HepG2 (cell line): ENCODE results near the gene PLA2G4A. TPM values are rescaled to one million over a fixed set of nuclear protein-coding genes. Genes with fewer than 3 reads are reported as not detected.

ENCODE experiments used
- ATAC-seq: fragments of 200-7000 bp; cut with Tn5 transposase; 3 replicates; pipeline ENCODE4 v1.9.1; 2020; ENCODE audit warnings: mild to moderate bottlenecking, moderate library complexity
- BruUV-seq: library from RNA; stranded (reverse); fragments of 400-500 nt; replicated peaks from 2 replicates; lab custom pipeline; 2021; lab: Mats Ljungman, UMichigan
- CTCF ChIA-PET: fragments of 300-600 bp; formaldehyde crosslinking; extraction: SDS; loops from one replicate; lab custom pipeline; 2021; ENCODE audit warnings: low total read pairs, inconsistent platforms, low intra/inter-chr PET ratio; lab: Yijun Ruan, JAX
- POLR2A ChIA-PET: fragments of 350-600 bp; sonication (Branson Sonifier 250); formaldehyde crosslinking; loops from one replicate; lab custom pipeline; 2020; ENCODE audit warnings: antibody characterized with exemption, inconsistent platforms; lab: Yijun Ruan, JAX
- DNase-seq: peaks from one replicate; pipeline ENCODE4 v3.0.0-alpha.2; 2015; ENCODE audit warnings: low spot score
- FAIRE-seq: peaks from 3 replicates; lab custom pipeline; 2011; peaks lifted over from hg19 to GRCh38; lab: Jason Lieb, UNC
- H2AFZ ChIP-seq: one replicate; pipeline ENCODE4 v1.6.1; 2011; ENCODE audit warnings: low read length, inconsistent platforms
- H3K27ac ChIP-seq: fragments of 300-600 bp; 3 replicates; pipeline ENCODE4 v1.8.0; 2011; ENCODE audit warnings: mixed run types, mild to moderate bottlenecking, mixed read lengths, low read length, inconsistent platforms; ENCODE audit not compliant: insufficient read depth; ENCODE audit errors: extremely low read length
- H3K27me3 ChIP-seq, 2 experiments: fragments of 200-600 bp in 1 of 2; 2 replicates in 1 of 2; 3 replicates in 1 of 2; pipeline versions ENCODE4 v1.6.0 to v1.8.0; 2011; ENCODE audit warnings: low read length in 2 of 2, mild to moderate bottlenecking in 2 of 2, moderate library complexity in 2 of 2, inconsistent platforms in 1 of 2; ENCODE audit not compliant: insufficient read depth in 2 of 2, control insufficient read depth in 1 of 2
- H3K36me3 ChIP-seq, 2 experiments: fragments of 200-600 bp in 1 of 2; replicated peaks in 1 of 2; 2 replicates in 1 of 2; 3 replicates in 1 of 2; pipeline versions ENCODE4 v1.5.1 to v1.8.0; 2011; ENCODE audit warnings: low read length in 2 of 2, inconsistent platforms in 1 of 2; ENCODE audit not compliant: insufficient read depth in 2 of 2, control insufficient read depth in 1 of 2
- H3K4me1 ChIP-seq: 2 replicates; pipeline ENCODE4 v1.5.1; 2012; ENCODE audit warnings: low read length, inconsistent platforms; ENCODE audit not compliant: insufficient read depth
- H3K4me2 ChIP-seq: 2 replicates; pipeline ENCODE4 v1.6.0; 2011; ENCODE audit warnings: low read depth, low read length, inconsistent platforms
- H3K4me3 ChIP-seq, 3 experiments: fragments of 200-600 bp in 1 of 3; sonication (generic), shearing (Covaris generic) in 1 of 3; replicated peaks in 1 of 3; 2 replicates each; pipeline ENCODE4 v1.5.1; 2011 to 2016; ENCODE audit warnings: low read length in 3 of 3, inconsistent platforms in 2 of 3, low read depth in 2 of 3, mild to moderate bottlenecking in 2 of 3, control low read depth in 1 of 3, mixed read lengths in 1 of 3; ENCODE audit not compliant: insufficient read depth in 1 of 3
- H3K79me2 ChIP-seq: one replicate; pipeline ENCODE4 v1.6.1; 2011; ENCODE audit warnings: low read length, inconsistent platforms; ENCODE audit not compliant: insufficient read depth
- H3K9ac ChIP-seq: 2 replicates; pipeline ENCODE4 v1.6.0; 2011; ENCODE audit warnings: mild to moderate bottlenecking, low read depth, low read length, inconsistent platforms; ENCODE audit not compliant: insufficient read depth
- H3K9me3 ChIP-seq: 2 replicates; pipeline ENCODE4 v1.5.1; 2012; ENCODE audit warnings: mild to moderate bottlenecking, low read length
- H4K20me1 ChIP-seq: 2 replicates; pipeline ENCODE4 v1.6.0; 2011; ENCODE audit warnings: inconsistent platforms, mild to moderate bottlenecking, low read length, moderate library complexity; ENCODE audit not compliant: insufficient read depth
- CHD4 ChIP-seq: fragments of 200-600 bp; sonication (generic); IDR thresholded peaks from 2 replicates; pipeline ENCODE4 v1.7.0; 2017; ENCODE audit warnings: mild to moderate bottlenecking, low read length, borderline replicate concordance
- FOXM1 ChIP-seq: sonication (generic); formaldehyde crosslinking; IDR thresholded peaks from 2 replicates; pipeline ENCODE4 v1.5.0; 2020; ENCODE audit warnings: missing genetic modification reagents
- NR1H2 ChIP-seq: sonication (generic); formaldehyde crosslinking; IDR thresholded peaks from 2 replicates; pipeline ENCODE4 v1.8.1; 2022; ENCODE audit warnings: low read depth, missing genetic modification reagents, borderline replicate concordance
- RXRA ChIP-seq: sonication (generic); formaldehyde crosslinking; IDR thresholded peaks from 2 replicates; pipeline ENCODE4 v1.5.1; 2020; ENCODE audit warnings: missing genetic modification reagents
- SRY ChIP-seq: sonication (generic); formaldehyde crosslinking; IDR thresholded peaks from 2 replicates; pipeline ENCODE4 v1.8.0; 2022; ENCODE audit warnings: mild to moderate bottlenecking, missing genetic modification reagents
- ZNF550 ChIP-seq: sonication (generic); formaldehyde crosslinking; IDR thresholded peaks from 2 replicates; pipeline ENCODE4 v1.4.0; 2020; ENCODE audit warnings: mild to moderate bottlenecking, missing genetic modification reagents, borderline replicate concordance
- ZNF572 ChIP-seq: sonication (generic); formaldehyde crosslinking; IDR thresholded peaks from 2 replicates; pipeline ENCODE4 v1.5.1; 2020; ENCODE audit warnings: mild to moderate bottlenecking, missing genetic modification reagents
- ZNF589 ChIP-seq: sonication (generic); formaldehyde crosslinking; conservative IDR thresholded peaks from 2 replicates; pipeline ENCODE4 v1.8.0; 2022; ENCODE audit warnings: mild to moderate bottlenecking, moderate library complexity, missing genetic modification reagents
- ZNF614 ChIP-seq: IDR thresholded peaks from 2 replicates; pipeline ENCODE4 v1.6.1; 2018; ENCODE audit warnings: missing biosample characterization, missing genetic modification reagents, inconsistent platforms, borderline replicate concordance
- ZNF747 ChIP-seq: sonication (generic); formaldehyde crosslinking; IDR thresholded peaks from 2 replicates; pipeline ENCODE4 v1.8.1; 2023; ENCODE audit warnings: missing genetic modification reagents, mild to moderate bottlenecking, borderline replicate concordance
- ZNF761 ChIP-seq: sonication (generic); formaldehyde crosslinking; conservative IDR thresholded peaks from 2 replicates; pipeline ENCODE4 v1.4.0; 2020; ENCODE audit warnings: mild to moderate bottlenecking, missing genetic modification reagents
- WGBS: methylation state at CpG from one replicate; pipeline ENCODE4 v1.1.6; 2017; ENCODE audit warnings: low lambda C conversion rate; 5-methylcytosine and 5-hydroxymethylcytosine counted together
- in situ Hi-C: cut with HindIII; loops from 2 replicates; pipeline ENCODE4 v1.10.0; 2017; ENCODE audit warnings: low pct_unique_long_range_greater_than_20kb; ENCODE audit not compliant: extremely low pct_ligation_motif_present
- intact Hi-C: fragments of 100-400 bp; cut with micrococcal nuclease; formaldehyde crosslinking; loops from one replicate; pipeline ENCODE4 v1.10.0; 2022; ENCODE audit not compliant: unreplicated experiment
- polyA plus RNA-seq, 8 experiments: library from polyadenylated mRNA; depleted of rRNA in 3 of 8; stranded (reverse) in 7 of 8; unstranded in 1 of 8; fragments of >200 nt; fragmentation: Illumina TruSeq in 4 of 8; extraction: Trizol in 4 of 8; gene quantifications; 2 replicates each; pipeline versions ENCODE4 v1.2.1 to v1.2.3, GENCODE V29; 2011 to 2016; ENCODE audit warnings: low read depth in 4 of 8, missing spikeins in 1 of 8, mixed read lengths in 1 of 8; ENCODE audit not compliant: insufficient read depth in 1 of 8
- total RNA-seq, 5 experiments: library from RNA; depleted of rRNA; stranded (reverse); fragments of >200 nt; fragmentation: Illumina TruSeq; extraction: Trizol; gene quantifications; 2 replicates each; pipeline ENCODE4 v1.2.3, GENCODE V29; 2016; ENCODE audit warnings: low read depth in 1 of 5
- TF ChIP-seq, protein P1 (sequence below), 2 experiments: IDR thresholded peaks; 2 replicates each; pipeline ENCODE4 v1.6.1; 2011 to 2012; ENCODE audit warnings: low read length in 2 of 2, borderline replicate concordance in 1 of 2, low read depth in 1 of 2, mild to moderate bottlenecking in 1 of 2, moderate library complexity in 1 of 2
- TF ChIP-seq, protein P2 (sequence below): sonication (generic); formaldehyde crosslinking; IDR thresholded peaks from 2 replicates; pipeline ENCODE4 v1.5.0; 2020; ENCODE audit warnings: mild to moderate bottlenecking, missing genetic modification reagents
- TF ChIP-seq, protein P3 (sequence below): sonication (generic); formaldehyde crosslinking; IDR thresholded peaks from 2 replicates; pipeline ENCODE4 v1.5.0; 2020; ENCODE audit warnings: missing genetic modification reagents

The PLA2G4A gene
- total and polyA plus RNA-seq, 2 of the 13 experiments (the other 11 are each of a cell fraction or from before 2014, with no cell fraction given) = not detected

DNA sequence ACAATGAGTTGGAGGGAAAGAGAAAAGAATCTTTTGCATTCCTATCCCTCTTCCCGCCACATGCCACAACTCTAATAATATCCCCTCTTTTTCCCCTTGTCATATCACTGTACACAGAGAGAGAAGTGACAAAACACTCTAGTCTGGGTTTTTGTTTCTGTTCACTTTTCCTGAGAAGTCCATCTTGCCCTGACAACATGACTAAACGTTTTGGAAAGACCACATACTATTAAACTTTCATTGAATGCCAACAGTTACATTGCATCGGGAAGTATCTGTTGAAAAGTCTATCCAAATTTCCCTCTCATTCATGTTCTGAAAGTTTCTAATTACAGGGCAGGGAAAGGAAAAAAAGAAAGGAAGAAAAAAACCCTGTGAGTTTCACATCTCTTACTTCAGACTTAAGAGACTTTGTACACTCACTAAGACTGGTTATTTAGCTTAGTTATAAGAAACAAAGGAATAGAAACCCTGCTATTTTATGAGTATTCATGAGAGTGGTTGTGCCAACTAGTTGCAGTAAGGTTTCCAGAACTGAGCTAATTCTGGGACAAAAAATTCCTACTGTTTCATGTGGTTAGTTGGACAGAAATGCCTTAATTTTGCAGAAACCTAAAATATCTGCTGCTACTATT lies 16.9 kb downstream of the PLA2G4A start:
- CTCF ChIA-PET = no interaction called here
- intact Hi-C loops = no loop called here
- Histone ChIP-seq H3K36me3 (no peaks in the 10 kb centered on the region), H3K4me3 (no peak overlapping the region), H3K4me2 (no peak overlapping the region), H3K27me3 (no peaks in the 10 kb centered on the region), H4K20me1 (no peaks in the 10 kb centered on the region), H3K9ac (no peak overlapping the region), H2AFZ (no peak overlapping the region), H3K27ac (no peak overlapping the region)
- FAIRE-seq = no peak
- ATAC-seq = no peak
- no peak for DNase-seq
- no TSS peak for BruUV-seq
- TF ChIP-seq ZNF550 (CRISPR knock-in tag) (no peak), NR1H2 (no peak), ZNF761 (CRISPR knock-in tag) (no peak), ZNF572 (CRISPR knock-in tag) (no peak), CHD4 (no peak), ZNF589 (CRISPR knock-in tag) (no peak), ZNF747 (CRISPR knock-in tag) (no peak), ZNF614 (CRISPR knock-in tag) (no peak), FOXM1 (no peak), RXRA (CRISPR knock-in tag) (no peak), SRY (CRISPR knock-in tag) (no peak)
- TF ChIP-seq, protein P1, sequence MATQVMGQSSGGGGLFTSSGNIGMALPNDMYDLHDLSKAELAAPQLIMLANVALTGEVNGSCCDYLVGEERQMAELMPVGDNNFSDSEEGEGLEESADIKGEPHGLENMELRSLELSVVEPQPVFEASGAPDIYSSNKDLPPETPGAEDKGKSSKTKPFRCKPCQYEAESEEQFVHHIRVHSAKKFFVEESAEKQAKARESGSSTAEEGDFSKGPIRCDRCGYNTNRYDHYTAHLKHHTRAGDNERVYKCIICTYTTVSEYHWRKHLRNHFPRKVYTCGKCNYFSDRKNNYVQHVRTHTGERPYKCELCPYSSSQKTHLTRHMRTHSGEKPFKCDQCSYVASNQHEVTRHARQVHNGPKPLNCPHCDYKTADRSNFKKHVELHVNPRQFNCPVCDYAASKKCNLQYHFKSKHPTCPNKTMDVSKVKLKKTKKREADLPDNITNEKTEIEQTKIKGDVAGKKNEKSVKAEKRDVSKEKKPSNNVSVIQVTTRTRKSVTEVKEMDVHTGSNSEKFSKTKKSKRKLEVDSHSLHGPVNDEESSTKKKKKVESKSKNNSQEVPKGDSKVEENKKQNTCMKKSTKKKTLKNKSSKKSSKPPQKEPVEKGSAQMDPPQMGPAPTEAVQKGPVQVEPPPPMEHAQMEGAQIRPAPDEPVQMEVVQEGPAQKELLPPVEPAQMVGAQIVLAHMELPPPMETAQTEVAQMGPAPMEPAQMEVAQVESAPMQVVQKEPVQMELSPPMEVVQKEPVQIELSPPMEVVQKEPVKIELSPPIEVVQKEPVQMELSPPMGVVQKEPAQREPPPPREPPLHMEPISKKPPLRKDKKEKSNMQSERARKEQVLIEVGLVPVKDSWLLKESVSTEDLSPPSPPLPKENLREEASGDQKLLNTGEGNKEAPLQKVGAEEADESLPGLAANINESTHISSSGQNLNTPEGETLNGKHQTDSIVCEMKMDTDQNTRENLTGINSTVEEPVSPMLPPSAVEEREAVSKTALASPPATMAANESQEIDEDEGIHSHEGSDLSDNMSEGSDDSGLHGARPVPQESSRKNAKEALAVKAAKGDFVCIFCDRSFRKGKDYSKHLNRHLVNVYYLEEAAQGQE (IDR thresholded peaks at IDR 0.05; ENCODE audit: borderline replicate concordance in 1 of 2, low read depth in 1 of 2, low read length in 2 of 2) = no peak
- TF ChIP-seq, protein P2, sequence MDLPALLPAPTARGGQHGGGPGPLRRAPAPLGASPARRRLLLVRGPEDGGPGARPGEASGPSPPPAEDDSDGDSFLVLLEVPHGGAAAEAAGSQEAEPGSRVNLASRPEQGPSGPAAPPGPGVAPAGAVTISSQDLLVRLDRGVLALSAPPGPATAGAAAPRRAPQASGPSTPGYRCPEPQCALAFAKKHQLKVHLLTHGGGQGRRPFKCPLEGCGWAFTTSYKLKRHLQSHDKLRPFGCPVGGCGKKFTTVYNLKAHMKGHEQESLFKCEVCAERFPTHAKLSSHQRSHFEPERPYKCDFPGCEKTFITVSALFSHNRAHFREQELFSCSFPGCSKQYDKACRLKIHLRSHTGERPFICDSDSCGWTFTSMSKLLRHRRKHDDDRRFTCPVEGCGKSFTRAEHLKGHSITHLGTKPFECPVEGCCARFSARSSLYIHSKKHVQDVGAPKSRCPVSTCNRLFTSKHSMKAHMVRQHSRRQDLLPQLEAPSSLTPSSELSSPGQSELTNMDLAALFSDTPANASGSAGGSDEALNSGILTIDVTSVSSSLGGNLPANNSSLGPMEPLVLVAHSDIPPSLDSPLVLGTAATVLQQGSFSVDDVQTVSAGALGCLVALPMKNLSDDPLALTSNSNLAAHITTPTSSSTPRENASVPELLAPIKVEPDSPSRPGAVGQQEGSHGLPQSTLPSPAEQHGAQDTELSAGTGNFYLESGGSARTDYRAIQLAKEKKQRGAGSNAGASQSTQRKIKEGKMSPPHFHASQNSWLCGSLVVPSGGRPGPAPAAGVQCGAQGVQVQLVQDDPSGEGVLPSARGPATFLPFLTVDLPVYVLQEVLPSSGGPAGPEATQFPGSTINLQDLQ = no peak
- TF ChIP-seq, protein P3, sequence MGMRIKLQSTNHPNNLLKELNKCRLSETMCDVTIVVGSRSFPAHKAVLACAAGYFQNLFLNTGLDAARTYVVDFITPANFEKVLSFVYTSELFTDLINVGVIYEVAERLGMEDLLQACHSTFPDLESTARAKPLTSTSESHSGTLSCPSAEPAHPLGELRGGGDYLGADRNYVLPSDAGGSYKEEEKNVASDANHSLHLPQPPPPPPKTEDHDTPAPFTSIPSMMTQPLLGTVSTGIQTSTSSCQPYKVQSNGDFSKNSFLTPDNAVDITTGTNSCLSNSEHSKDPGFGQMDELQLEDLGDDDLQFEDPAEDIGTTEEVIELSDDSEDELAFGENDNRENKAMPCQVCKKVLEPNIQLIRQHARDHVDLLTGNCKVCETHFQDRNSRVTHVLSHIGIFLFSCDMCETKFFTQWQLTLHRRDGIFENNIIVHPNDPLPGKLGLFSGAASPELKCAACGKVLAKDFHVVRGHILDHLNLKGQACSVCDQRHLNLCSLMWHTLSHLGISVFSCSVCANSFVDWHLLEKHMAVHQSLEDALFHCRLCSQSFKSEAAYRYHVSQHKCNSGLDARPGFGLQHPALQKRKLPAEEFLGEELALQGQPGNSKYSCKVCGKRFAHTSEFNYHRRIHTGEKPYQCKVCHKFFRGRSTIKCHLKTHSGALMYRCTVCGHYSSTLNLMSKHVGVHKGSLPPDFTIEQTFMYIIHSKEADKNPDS (CRISPR knock-in tag) = no peak
- TF ChIP-seq, all 625 proteins: peak for 0
- no peaks in the 10 kb centered on the region for H3K4me1 ChIP-seq
- 0% methylated on average over 3 of the region's 3 CpGs for WGBS
- no peaks in the 10 kb centered on the region for H3K9me3 ChIP-seq
- POLR2A ChIA-PET = no interaction called here
- in situ Hi-C loops = no loop called here
- no peaks in the 10 kb centered on the region for H3K79me2 ChIP-seq
